ENCODE measurements around the gene GOLPH3L.
"Not testable (repeated sequence)": the region's sequence is repeated elsewhere in the genome, so short reads cannot be mapped to it uniquely, and the experiment has no call there.

The GOLPH3L gene

DNA sequence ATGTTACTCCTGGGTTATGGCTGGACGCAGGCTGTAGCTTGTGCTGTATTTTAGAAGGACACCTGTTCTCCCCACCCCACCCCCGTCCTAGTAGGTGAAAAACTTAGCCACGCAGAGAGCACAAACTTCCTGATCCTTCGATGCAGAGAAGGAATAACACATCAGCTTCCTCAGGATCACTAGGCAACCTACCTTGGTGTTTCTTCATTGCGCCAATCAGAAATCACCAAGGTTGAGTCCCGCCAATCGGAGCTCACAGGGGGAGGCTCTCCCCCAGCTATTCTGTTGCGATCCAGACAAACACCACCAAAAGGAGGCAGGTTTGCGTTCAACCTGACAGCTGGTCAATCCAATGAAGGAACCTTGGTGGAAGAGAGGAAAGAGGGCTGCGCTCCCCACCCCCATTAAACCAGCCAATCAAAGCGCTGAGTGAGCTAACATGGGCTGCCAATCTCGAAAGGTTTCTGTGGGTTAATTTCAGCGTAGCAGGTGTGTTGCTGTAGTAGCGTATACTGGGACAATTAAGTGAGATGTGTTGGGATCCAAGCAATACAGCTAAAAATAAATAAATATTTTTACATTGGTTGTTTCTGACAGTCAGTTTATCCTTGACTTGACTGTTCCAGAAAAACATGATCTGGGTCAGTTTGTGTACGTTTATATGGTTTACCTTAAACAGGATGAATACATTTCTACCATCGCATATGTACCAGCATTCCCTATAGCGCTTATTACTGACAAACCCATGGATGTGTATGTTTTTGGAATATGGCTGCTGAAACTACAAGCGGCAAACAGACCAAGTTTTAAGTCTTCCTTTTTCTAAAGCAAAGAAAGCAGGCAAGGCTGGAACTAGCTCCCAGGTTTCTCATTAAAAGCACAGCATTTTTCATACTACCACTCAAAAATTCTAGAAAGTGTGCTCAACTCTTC, at the start of gene GOLPH3L:
Gene GOLPH3L (minus strand): TSS at position 160 of the 933 bp plus-strand sequence. CDS start 2,316 bp downstream, outside the sequence.
- peak; percentile 92 for DNase-seq (ENCODE audit: low spot score)

DNA sequence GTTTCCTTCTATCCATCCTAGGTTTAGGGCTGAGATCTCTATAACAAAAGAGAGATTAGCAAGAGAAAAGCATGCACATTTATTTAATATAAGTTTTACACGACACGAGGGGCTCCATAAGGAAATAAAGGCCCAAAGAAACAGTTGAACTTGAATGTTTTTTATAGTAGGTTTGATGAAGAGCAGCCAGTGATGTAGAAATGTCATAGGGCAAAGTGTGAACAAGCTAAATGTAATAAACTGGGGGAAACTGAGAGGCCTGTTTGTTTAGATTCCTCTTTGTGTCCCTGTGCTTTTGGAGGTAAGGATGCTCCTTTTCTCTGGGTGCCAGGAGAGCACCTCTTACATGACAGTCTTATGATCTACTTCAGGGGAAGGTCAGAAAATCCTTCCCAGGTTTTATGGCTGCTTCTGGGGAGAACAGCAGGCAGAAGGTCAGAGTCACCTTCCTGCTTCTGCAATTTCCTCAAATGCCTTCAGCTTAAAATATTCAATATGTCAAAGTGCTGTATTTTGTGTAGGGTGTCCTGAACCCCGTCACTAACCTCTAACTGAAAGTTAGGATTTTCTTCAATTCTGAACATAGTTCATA, 33.3 kb upstream of the GOLPH3L start:
- DNase-seq (ENCODE audit: low spot score), result no peak

GRCh38 chr1:150724336-150724735, 27.4 kb upstream of the GOLPH3L start:
- no peak for DNase-seq (ENCODE audit: low spot score)

GRCh38 chr1:150720703-150721102, 23.7 kb upstream of the GOLPH3L start, which contains the start of gene HORMAD1:
Gene HORMAD1, minus strand, starts transcription at chr1:150720895. Its CDS starts 1,390 bp downstream, at chr1:150719505.
- DNase-seq (ENCODE audit: low spot score), result no peak

GRCh38 chr1:150720098-150720497, 23.1 kb upstream of the GOLPH3L start:
- no peak for DNase-seq (ENCODE audit: low spot score)

GRCh38 chr1:150718225-150718891, 21.4 kb upstream of the GOLPH3L start:
- DNase-seq (ENCODE audit: low spot score), result no peak

DNA sequence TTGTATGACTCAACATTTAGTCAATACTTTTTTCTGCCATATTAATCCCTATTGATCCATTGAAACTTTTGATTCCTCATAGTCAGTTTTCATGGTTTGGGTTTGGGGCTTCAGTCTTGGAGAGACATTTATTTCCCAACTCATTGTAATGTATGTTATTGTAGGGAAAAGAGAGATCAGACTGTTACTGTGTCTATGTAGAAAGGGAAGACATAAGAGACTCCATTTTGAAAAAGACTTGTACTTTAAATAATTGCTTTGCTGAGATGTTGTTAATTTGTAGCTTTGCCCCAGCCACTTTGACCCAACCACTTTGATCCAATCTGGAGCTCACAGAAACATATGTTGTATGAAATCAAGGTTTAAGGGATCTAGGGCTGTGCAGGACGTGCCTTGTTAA, 12.1 kb upstream of the GOLPH3L start:
- not testable (repeated sequence) for DNase-seq (ENCODE audit: low spot score)

GRCh38 chr1:150708595-150708994, 11.6 kb upstream of the GOLPH3L start:
- DNase-seq (ENCODE audit: low spot score), result no peak

GRCh38 chr1:150706091-150706490, 9.1 kb upstream of the GOLPH3L start:
- no peak for DNase-seq (ENCODE audit: low spot score)

- no peak for DNase-seq (ENCODE audit: low spot score)
Measured at GRCh38 chr1:150703427-150703826, 6.5 kb upstream of the GOLPH3L start.

DNA sequence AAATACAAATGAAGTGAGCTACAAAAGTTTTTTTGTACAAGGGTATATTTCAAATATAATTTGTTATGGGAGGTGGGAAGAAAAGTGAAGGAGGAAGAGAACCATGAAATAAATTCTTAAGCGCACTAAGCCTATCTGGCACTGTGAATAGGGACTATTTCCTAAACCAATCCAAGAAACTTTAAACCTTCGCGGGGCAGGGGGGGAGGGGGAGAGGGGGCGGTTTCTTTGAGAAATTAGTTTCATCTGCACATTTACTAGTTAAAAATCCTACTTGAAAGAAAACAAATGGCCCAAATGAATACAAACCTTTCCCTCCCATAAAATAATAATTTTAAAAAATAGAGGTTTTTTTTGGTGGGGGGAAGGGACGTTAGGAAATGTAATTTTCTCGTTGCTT, 364 bp downstream of the GOLPH3L start:
- peak; percentile 9 for DNase-seq (ENCODE audit: low spot score)

DNA sequence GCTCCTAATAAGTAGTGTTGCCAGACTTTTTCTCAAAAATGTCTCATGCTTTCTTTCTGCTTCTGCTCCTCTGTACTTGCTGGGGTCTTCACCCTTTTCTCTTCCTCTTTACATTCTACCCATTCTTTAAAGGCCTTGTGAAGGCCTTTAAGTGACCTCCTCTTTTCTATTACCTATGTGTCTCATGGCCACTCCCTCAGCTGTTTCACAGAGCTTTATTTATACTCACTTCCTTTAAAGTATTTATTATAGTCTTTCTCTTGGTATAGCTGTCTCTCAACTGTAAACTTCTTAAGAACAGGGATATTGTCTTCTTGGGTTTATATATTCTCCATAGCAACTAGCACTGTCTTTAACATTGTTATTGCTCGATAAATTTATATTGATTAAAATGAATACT, 792 bp downstream of the GOLPH3L start:
- no peak for DNase-seq (ENCODE audit: low spot score)

DNA sequence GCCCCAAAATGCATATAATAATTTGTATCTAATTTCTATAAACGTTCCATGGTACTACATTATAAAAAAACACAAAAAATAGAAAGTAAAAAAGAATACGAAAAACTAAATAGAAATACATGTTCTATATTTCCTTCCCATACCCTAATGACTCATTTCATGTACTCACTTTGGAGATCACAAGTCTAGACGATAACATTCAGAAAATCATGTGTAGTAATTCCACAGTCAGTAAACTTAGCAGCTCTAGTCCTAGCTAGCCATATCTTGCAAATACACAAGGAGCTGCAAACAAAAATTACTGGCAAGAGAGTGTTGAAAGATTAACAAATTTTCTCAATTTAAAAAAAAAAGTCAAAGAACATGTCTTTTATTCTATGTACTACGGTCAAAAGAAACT, 1.4 kb downstream of the GOLPH3L start:
- no peak for DNase-seq (ENCODE audit: low spot score)

GRCh38 chr1:150692720-150693119, 4.2 kb downstream of the GOLPH3L start:
- DNase-seq (ENCODE audit: low spot score), result no peak

- DNase-seq (ENCODE audit: low spot score), result no peak
Measured at GRCh38 chr1:150688763-150689162, 8.2 kb downstream of the GOLPH3L start.

GRCh38 chr1:150686275-150686674, 10.7 kb downstream of the GOLPH3L start:
- DNase-seq (ENCODE audit: low spot score), result no peak

DNA sequence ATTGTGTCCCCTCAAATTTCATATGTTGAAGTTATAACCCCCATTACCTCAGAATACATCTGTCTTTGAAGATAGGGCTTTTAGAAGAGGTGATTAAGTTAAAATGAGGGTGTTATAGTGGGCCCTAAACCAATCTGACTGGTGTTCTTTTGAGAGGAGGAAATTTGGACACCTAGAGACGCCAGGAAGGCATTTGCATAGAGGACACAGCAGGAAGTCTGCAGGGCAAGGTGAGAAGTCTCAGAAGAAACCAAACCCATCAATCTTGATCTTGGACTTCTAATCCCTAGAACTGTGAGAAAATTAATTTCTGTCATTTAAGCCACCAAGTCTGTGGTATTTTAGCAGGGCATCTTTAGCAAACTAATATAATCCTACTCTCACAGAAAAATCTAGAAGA, 13.0 kb downstream of the GOLPH3L start:
- no peak for DNase-seq (ENCODE audit: low spot score)

DNA sequence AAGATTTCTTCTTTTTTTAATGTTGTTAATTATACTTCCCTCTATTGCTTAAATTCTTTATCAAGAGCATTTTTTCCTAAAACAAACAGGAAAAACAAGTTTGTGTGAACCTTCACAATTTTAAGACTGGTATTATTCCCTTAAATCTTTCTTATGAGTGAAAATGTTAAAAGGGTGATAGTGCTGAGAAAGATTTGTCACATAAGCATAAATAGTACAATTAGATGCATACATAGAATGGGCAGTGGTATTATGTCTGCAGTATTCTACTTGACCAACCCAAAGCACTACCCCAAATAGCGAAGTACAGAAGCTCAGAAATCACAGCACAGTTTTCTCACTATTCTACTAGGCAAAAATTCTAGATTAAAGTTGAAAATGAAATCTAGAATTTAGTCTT, 18.0 kb downstream of the GOLPH3L start:
- no peak for DNase-seq (ENCODE audit: low spot score)

DNA sequence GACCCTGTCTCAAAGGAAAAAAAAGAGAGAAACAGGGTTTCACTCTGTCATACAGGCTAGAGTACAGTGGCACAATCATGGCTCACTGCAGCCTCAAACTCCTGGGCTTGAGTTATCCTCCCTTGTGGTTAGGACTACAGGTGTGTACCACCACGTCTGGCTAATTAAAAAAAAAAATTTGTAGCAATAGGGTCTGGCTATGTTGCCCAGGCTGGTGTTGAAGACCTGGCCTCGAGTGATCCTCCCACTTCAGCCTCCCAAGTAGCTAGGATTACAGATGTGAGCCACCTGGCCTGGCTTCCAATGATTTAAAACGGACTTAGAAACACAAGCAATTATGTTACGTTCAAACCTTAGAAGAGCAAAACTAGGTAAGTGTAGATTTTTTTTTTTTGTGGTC, 22.1 kb downstream of the GOLPH3L start:
- DNase-seq (ENCODE audit: low spot score), result no peak

DNA sequence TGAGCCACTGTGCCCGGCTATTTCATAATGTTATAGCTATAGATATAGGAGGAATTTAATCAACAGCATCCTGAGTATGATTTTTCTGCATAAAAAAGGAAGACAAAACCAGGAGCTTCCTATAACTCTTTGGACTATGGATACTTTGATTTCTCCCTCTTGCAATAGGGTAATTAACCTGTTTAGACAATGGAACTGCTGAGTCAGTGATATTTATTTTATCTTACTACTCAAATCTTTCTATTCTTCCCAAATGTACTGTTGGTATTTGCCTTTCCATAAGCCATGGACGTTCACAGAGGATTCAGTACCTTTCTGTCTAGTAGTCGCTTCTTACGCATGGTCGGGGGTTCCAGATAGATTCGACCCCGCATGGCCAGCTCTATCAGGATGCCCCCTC, 33.6 kb downstream of the GOLPH3L start:
- DNase-seq (ENCODE audit: low spot score), result no peak

- DNase-seq (ENCODE audit: low spot score), result no peak
Measured at GRCh38 chr1:150662811-150663210, 34.1 kb downstream of the GOLPH3L start.

GRCh38 chr1:150661156-150661555, 35.8 kb downstream of the GOLPH3L start:
- no peak for DNase-seq (ENCODE audit: low spot score)

DNA sequence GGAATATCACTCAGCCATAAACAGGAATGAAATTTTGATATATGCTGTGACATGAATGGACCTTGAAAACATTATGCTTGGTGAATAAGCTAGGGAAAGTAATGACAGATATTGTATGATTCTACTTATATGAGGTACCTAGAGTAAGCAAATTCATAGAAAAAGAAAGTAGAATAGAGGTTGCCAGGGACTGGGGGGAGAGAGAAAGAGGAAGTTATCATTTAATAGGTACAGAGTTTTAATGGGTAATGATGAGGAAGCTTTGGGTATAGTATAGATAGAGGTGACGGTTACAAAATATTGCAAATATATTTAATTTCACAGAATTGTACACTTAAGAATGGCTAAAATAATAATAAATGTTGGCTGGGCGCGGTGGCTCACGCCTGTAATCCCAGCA, 36.4 kb downstream of the GOLPH3L start:
- no peak for DNase-seq (ENCODE audit: low spot score)

Measured in AG08396 (cell line).